PFSK-1 (cell line): Measurements from ENCODE around the gene PPP1R1B.
A peak's percentile ranks its signal among the peaks of the same experiment; 100 is the strongest.

Experiments used
- REST ChIP-seq, 2 experiments: IDR thresholded peaks; 2 replicates each; pipeline versions ENCODE4 v1.6.1 to v1.8.0; 2011 to 2012; ENCODE audit warnings: low read depth in 2 of 2, low read length in 2 of 2, control low read depth in 1 of 2, inconsistent platforms in 1 of 2, mild to moderate bottlenecking in 1 of 2, moderate library complexity in 1 of 2; ENCODE audit not compliant: insufficient read depth in 1 of 2
- TAF1 ChIP-seq: IDR thresholded peaks from 2 replicates; pipeline ENCODE4 v1.6.1; 2012; ENCODE audit warnings: low read length, control low read depth, borderline replicate concordance; ENCODE audit not compliant: insufficient read depth

DNA sequence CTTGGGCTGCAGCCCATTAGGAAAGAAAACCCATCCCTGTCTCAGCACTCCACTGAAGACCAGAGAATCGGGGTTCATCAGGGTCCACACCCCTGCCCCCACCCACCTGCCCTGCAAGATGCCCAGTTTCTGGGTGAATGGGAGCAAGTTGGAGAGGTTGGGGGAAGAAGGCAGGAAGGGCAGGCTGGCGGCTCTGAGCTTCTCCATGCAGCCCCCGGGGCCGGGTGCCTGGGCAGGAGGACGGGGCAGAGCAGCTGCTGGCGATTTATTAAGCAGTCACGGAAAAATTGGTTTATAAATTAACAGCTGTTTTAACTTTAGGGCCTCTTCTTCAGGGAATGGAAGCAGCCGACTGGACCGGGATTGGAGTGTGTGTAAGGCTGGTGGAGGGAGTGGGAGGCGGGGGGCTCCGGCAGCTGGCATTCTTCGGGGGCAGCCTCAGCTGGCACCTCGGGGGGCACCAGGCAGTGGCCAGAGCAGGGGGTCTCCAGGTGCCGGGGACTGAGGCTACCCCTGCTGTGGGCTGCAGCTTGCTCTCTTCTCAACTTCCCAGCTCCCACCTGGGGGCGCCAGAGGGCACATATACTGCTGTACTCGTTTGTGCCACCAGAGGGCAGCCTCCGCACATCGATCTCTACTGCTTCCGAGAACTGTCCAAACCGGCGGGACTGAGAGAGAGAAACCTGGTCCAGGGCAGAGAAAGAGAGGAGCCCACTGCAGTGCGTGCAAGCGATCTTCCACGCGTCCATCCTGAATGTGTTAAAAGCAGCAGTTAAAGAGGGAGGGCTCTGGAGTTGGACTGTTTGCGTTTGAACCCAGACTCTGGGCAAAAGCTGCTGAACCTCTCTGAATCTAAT is 5.0 kb upstream of the PPP1R1B start:
- TF ChIP-seq REST (IDR thresholded peaks at IDR 0.05; ENCODE audit: insufficient read depth in 1 of 2, low read depth in 2 of 2, low read length in 2 of 2) (peak; percentile 88 to 94), TAF1 (no peak)
